H1 (cell line): ENCODE data around the gene PRODH2. TPM values are rescaled to one million over a fixed set of nuclear protein-coding genes. Genes with fewer than 3 reads are reported as not detected.

Experiments used
- CTCF ChIA-PET: fragments of 300-600 bp; sonication (Branson Sonifier 250); formaldehyde crosslinking; loops from one replicate; lab custom pipeline; 2021; ENCODE audit not compliant: partially characterized antibody; lab: Charles Lee
- POLR2A ChIA-PET: fragments of 300-600 bp; sonication (Branson Sonifier 250); formaldehyde crosslinking; loops from one replicate; lab custom pipeline; 2021; ENCODE audit warnings: inconsistent platforms; ENCODE audit not compliant: partially characterized antibody; lab: Charles Lee
- DNase-seq, 2 experiments: peaks; one replicate each; pipeline versions ENCODE4 v3.0.0 to v3.0.0-alpha.2; 2010 to 2022; ENCODE audit warnings: low spot score in 2 of 2, low read depth in 1 of 2, mixed read lengths in 1 of 2
- FAIRE-seq: peaks from 2 replicates; lab custom pipeline; 2011; peaks lifted over from hg19 to GRCh38; lab: Jason Lieb, UNC
- H2AFZ ChIP-seq: 2 replicates; pipeline ENCODE4 v1.8.1; 2012; ENCODE audit warnings: low read length, inconsistent platforms
- H2AK5ac ChIP-seq: 2 replicates; pipeline ENCODE4 v1.6.1; 2013; ENCODE audit warnings: low read depth, low read length
- H2BK120ac ChIP-seq: replicated peaks from 2 replicates; pipeline ENCODE3; 2013; ENCODE audit warnings: low read depth, low read length, inconsistent platforms
- H2BK12ac ChIP-seq: 2 replicates; pipeline ENCODE4 v1.6.1; 2013; ENCODE audit warnings: low read depth, low read length
- H2BK15ac ChIP-seq: 2 replicates; pipeline ENCODE4 v1.6.1; 2013; ENCODE audit warnings: low read length
- H2BK20ac ChIP-seq: 2 replicates; pipeline ENCODE4 v1.6.1; 2013; ENCODE audit warnings: low read length
- H2BK5ac ChIP-seq: 2 replicates; pipeline ENCODE4 v1.6.1; 2013; ENCODE audit warnings: low read depth, low read length
- H3K14ac ChIP-seq: 2 replicates; pipeline ENCODE4 v1.6.1; 2013; ENCODE audit warnings: inconsistent platforms; ENCODE audit not compliant: insufficient read length
- H3K18ac ChIP-seq: 2 replicates; pipeline ENCODE4 v1.6.1; 2013; ENCODE audit warnings: low read length; ENCODE audit errors: extremely low read depth
- H3K23ac ChIP-seq: 2 replicates; pipeline ENCODE4 v1.6.1; 2013; ENCODE audit warnings: inconsistent platforms; ENCODE audit not compliant: insufficient read length
- H3K23me2 ChIP-seq: 2 replicates; pipeline ENCODE4 v1.6.1; 2013; ENCODE audit warnings: low read depth, low read length
- H3K27ac ChIP-seq: 2 replicates; pipeline ENCODE4 v1.6.1; 2011; ENCODE audit warnings: low read depth, low read length, inconsistent platforms
- H3K27me3 ChIP-seq, 4 experiments: replicated peaks in 1 of 4; 1 replicate in 1 of 4; 2 replicates in 3 of 4; pipeline versions ENCODE4 v1.6.1 to v1.8.1; 2011 to 2013; ENCODE audit warnings: low read length in 3 of 4, mild to moderate bottlenecking in 3 of 4, inconsistent platforms in 2 of 4, mixed read lengths in 2 of 4, moderate library complexity in 1 of 4; ENCODE audit not compliant: control insufficient read depth in 3 of 4, insufficient read depth in 3 of 4; ENCODE audit errors: extremely low read depth in 1 of 4
- H3K36me3 ChIP-seq, 4 experiments: 2 replicates each; pipeline versions ENCODE4 v1.6.1 to v1.8.1; 2011 to 2013; ENCODE audit warnings: mild to moderate bottlenecking in 4 of 4, low read length in 3 of 4, moderate library complexity in 2 of 4, control low read depth in 1 of 4, inconsistent platforms in 1 of 4; ENCODE audit not compliant: insufficient read depth in 4 of 4, control insufficient read depth in 2 of 4
- H3K4ac ChIP-seq: replicated peaks from 2 replicates; pipeline ENCODE3; 2013; ENCODE audit warnings: low read length, low read depth, mixed read lengths, inconsistent platforms; ENCODE audit not compliant: insufficient read length
- H3K4me1 ChIP-seq, 4 experiments: replicated peaks in 1 of 4; 1 replicate in 1 of 4; 2 replicates in 3 of 4; pipeline versions ENCODE4 v1.6.1 to v1.8.1; 2011 to 2013; ENCODE audit warnings: low read length in 3 of 4, inconsistent platforms in 2 of 4, mixed read lengths in 1 of 4; ENCODE audit not compliant: insufficient read depth in 4 of 4, control insufficient read depth in 3 of 4
- H3K4me2 ChIP-seq, 2 experiments: 2 replicates each; pipeline versions ENCODE4 v1.6.1 to v1.8.1; 2011 to 2013; ENCODE audit warnings: low read depth in 2 of 2, low read length in 2 of 2, control low read depth in 1 of 2, inconsistent platforms in 1 of 2, mild to moderate bottlenecking in 1 of 2; ENCODE audit not compliant: insufficient read depth in 1 of 2
- H3K4me3 ChIP-seq, 4 experiments: fragments of 200-600, 300-600 bp in 1 of 4; sonication (generic), shearing (Covaris generic), sonication (Bioruptor Twin) in 1 of 4; 2 replicates each; pipeline versions ENCODE4 v1.5.1 to v1.8.1; 2011 to 2016; ENCODE audit warnings: low read length in 4 of 4, low read depth in 3 of 4, control low read depth in 2 of 4, inconsistent platforms in 2 of 4, mild to moderate bottlenecking in 2 of 4, mixed read lengths in 1 of 4, moderate library complexity in 1 of 4; ENCODE audit not compliant: insufficient read depth in 2 of 4; ENCODE audit errors: extremely low read depth in 1 of 4
- H3K56ac ChIP-seq: replicated peaks from 2 replicates; pipeline ENCODE3; 2013; ENCODE audit warnings: low read depth, mild to moderate bottlenecking, mixed read lengths, low read length, inconsistent platforms; ENCODE audit not compliant: insufficient read length
- H3K79me1 ChIP-seq: 2 replicates; pipeline ENCODE4 v1.6.1; 2013; ENCODE audit warnings: low read depth, low read length, control low read depth
- H3K79me2 ChIP-seq, 2 experiments: 2 replicates each; pipeline versions ENCODE4 v1.6.1 to v1.8.1; 2012 to 2013; ENCODE audit warnings: low read length in 2 of 2, mild to moderate bottlenecking in 2 of 2, inconsistent platforms in 1 of 2; ENCODE audit not compliant: insufficient read depth in 2 of 2, control insufficient read depth in 1 of 2
- H3K9ac ChIP-seq, 4 experiments: replicated peaks in 1 of 4; 1 replicate in 1 of 4; 2 replicates in 3 of 4; pipeline versions ENCODE4 v1.6.1 to v1.8.1; 2011 to 2013; ENCODE audit warnings: low read depth in 3 of 4, low read length in 3 of 4, control low read depth in 2 of 4, mild to moderate bottlenecking in 2 of 4, moderate library complexity in 2 of 4, inconsistent platforms in 1 of 4; ENCODE audit errors: extremely low read depth in 1 of 4
- H3K9me3 ChIP-seq, 2 experiments: 2 replicates each; pipeline versions ENCODE4 v1.6.1 to v1.8.1; 2012 to 2013; ENCODE audit warnings: mild to moderate bottlenecking in 2 of 2, moderate library complexity in 2 of 2, control low read depth in 1 of 2, inconsistent platforms in 1 of 2, low read depth in 1 of 2, low read length in 1 of 2, mixed read lengths in 1 of 2; ENCODE audit not compliant: insufficient read depth in 2 of 2
- H4K20me1 ChIP-seq, 2 experiments: replicated peaks in 1 of 2; 2 replicates each; pipeline versions ENCODE3 to v1.8.1; 2011 to 2013; ENCODE audit warnings: inconsistent platforms in 2 of 2, low read length in 2 of 2, mild to moderate bottlenecking in 1 of 2; ENCODE audit not compliant: insufficient read depth in 2 of 2, control insufficient read depth in 1 of 2
- H4K5ac ChIP-seq: 2 replicates; pipeline ENCODE4 v1.6.1; 2013; ENCODE audit warnings: low read length, low read depth, mixed read lengths, inconsistent platforms; ENCODE audit not compliant: insufficient read length
- H4K8ac ChIP-seq: 2 replicates; pipeline ENCODE4 v1.8.0; 2013; ENCODE audit warnings: mild to moderate bottlenecking, moderate library complexity, low read length, inconsistent platforms; ENCODE audit not compliant: insufficient read depth; ENCODE audit errors: extremely low read depth
- H4K91ac ChIP-seq: replicated peaks from 2 replicates; pipeline ENCODE3; 2013; ENCODE audit warnings: low read length, mixed read lengths, inconsistent platforms; ENCODE audit not compliant: insufficient read length
- BRCA1 ChIP-seq: IDR thresholded peaks from 2 replicates; pipeline ENCODE4 v1.6.1; 2012; ENCODE audit warnings: low read depth, low read length, improper control_type of control experiment
- CBX5 ChIP-seq: fragments of 300-800, 300-1000 bp; sonication (generic); IDR thresholded peaks from 2 replicates; pipeline ENCODE4 v1.7.1; 2016; ENCODE audit warnings: antibody characterized with exemption, low read length, low read depth
- CHD2 ChIP-seq: IDR thresholded peaks from 2 replicates; pipeline ENCODE4 v1.6.1; 2012; ENCODE audit warnings: low read length, improper control_type of control experiment
- EP300 ChIP-seq, 2 experiments: IDR thresholded peaks; 1 replicate in 1 of 2; 2 replicates in 1 of 2; pipeline ENCODE4 v1.6.1; 2011 to 2012; ENCODE audit warnings: low read depth in 2 of 2, low read length in 2 of 2, mild to moderate bottlenecking in 2 of 2, borderline replicate concordance in 1 of 2, inconsistent platforms in 1 of 2, moderate library complexity in 1 of 2
- RBBP5 ChIP-seq: IDR thresholded peaks from 2 replicates; pipeline ENCODE4 v1.7.1; 2012; ENCODE audit warnings: low read depth, mild to moderate bottlenecking, inconsistent platforms, low read length, moderate library complexity, borderline replicate concordance
- RNF2 ChIP-seq: fragments of 200-900, 300-1000 bp; sonication (generic); IDR thresholded peaks from 2 replicates; pipeline ENCODE4 v1.7.1; 2016; ENCODE audit warnings: borderline replicate concordance, low read depth, mild to moderate bottlenecking, antibody characterized with exemption, low read length; ENCODE audit not compliant: poor library complexity, severe bottlenecking; ENCODE audit errors: missing control alignments
- SAP30 ChIP-seq: fragments of 300-600 bp; sonication (generic); IDR thresholded peaks from 2 replicates; pipeline ENCODE4 v1.7.1; 2012; ENCODE audit warnings: low read length, moderate library complexity, mild to moderate bottlenecking, inconsistent platforms; ENCODE audit not compliant: insufficient read depth, insufficient replicate concordance
- SIN3A ChIP-seq, 2 experiments: IDR thresholded peaks in 1 of 2; conservative IDR thresholded peaks in 1 of 2; 2 replicates each; pipeline ENCODE4 v1.6.1; 2011 to 2012; ENCODE audit warnings: low read length in 2 of 2, improper control_type of control experiment in 1 of 2, low read depth in 1 of 2, mild to moderate bottlenecking in 1 of 2
- SIRT6 ChIP-seq: IDR thresholded peaks from one replicate; pipeline ENCODE4 v1.7.1; 2012; ENCODE audit warnings: low read length, inconsistent platforms
- SP4 ChIP-seq: IDR thresholded peaks from 2 replicates; pipeline ENCODE4 v1.6.1; 2012; ENCODE audit warnings: low read length, inconsistent platforms
- SRF ChIP-seq: IDR thresholded peaks from 2 replicates; pipeline ENCODE4 v1.6.1; 2011; ENCODE audit warnings: mild to moderate bottlenecking, low read depth, low read length, moderate library complexity
- WGBS, 2 experiments: shearing (Covaris generic) in 1 of 2; methylation state at CpG; one replicate each; pipeline versions ENCODE4 v1.1.6 to v1.1.7; 2013 to 2015; ENCODE audit warnings: low lambda C conversion rate in 2 of 2, mixed read lengths in 2 of 2, inconsistent platforms in 1 of 2, low coverage in 1 of 2, missing lambda C conversion rate in 1 of 2; ENCODE audit not compliant: insufficient replicate concordance in 2 of 2, insufficient coverage in 1 of 2, insufficient read length in 1 of 2; ENCODE audit errors: extremely low coverage in 1 of 2, missing lambda C conversion rate in 1 of 2; 5-methylcytosine and 5-hydroxymethylcytosine counted together
- polyA plus RNA-seq, 7 experiments: library from polyadenylated mRNA; depleted of rRNA in 3 of 7; stranded (reverse) in 5 of 7; unstranded in 2 of 7; fragments of >200 nt in 5 of 7; fragments of 200-250 nt in 2 of 7; gene quantifications; 1 replicate in 5 of 7; 2 replicates in 1 of 7; 4 replicates in 1 of 7; pipeline versions ENCODE4 v1.2.1 to v1.2.3, GENCODE V29; 2011 to 2013; ENCODE audit warnings: missing spikeins in 2 of 7, mixed read lengths in 2 of 7
- total RNA-seq: library from RNA; stranded (reverse); fragmentation: NEBNext Ultra II Directional; extraction: Animal tissue kit (Norgen Biotek cat#: 25700); gene quantifications from 2 replicates; pipeline ENCODE4 v1.2.1, GENCODE V29; 2021

Gene PRODH2
- total and polyA plus RNA-seq, 2 of the 8 experiments (the other 6 are each of a cell fraction or from before 2014, with no cell fraction given), result not detected

- Histone ChIP-seq H4K20me1 (peaks cover 4 to 5% of the 10 kb centered on the region in 2 experiments), H4K8ac (peak overlapping the region; percentile 58), H3K36me3 (peaks cover 0 to 6% (median 3%) of the 10 kb centered on the region in 4 experiments; a peak in 4 of 8 replicates), H2AFZ (no peak overlapping the region), H2AK5ac (no peak overlapping the region), H3K18ac (no peak overlapping the region), H2BK15ac (no peak overlapping the region), H3K27me3 (no peaks in the 10 kb centered on the region), H3K23ac (no peak overlapping the region), H3K4me2 (peak overlapping the region; percentile 13 to 57), H3K4me3 (peak overlapping the region in 1 of 4 experiments; percentile 42; a peak in 3 of 8 replicates), H4K5ac (peak overlapping the region; percentile 15), H2BK12ac (no peak overlapping the region), H3K9me3 (no peaks in the 10 kb centered on the region), H3K56ac (no peak overlapping the region), H3K4ac (no peak overlapping the region), H2BK20ac (no peak overlapping the region), H3K79me1 (no peaks in the 10 kb centered on the region; the same call in 1 of the 2 replicates), H3K27ac (no peak overlapping the region), H3K14ac (no peak overlapping the region), H2BK120ac (no peak overlapping the region), H3K79me2 (no peaks in the 10 kb centered on the region), H4K91ac (no peak overlapping the region), H2BK5ac (no peak overlapping the region), H3K9ac (no peak overlapping the region), H3K4me1 (peaks cover 0 to 13% (median 7%) of the 10 kb centered on the region in 4 experiments; a peak in 5 of 7 replicates), H3K23me2 (no peaks in the 10 kb centered on the region; the same call in 1 of the 2 replicates)
- DNase-seq, result peak in 1 of 2 experiments; percentile 89
- FAIRE-seq, result no peak
- ChIA-PET POLR2A (interaction anchor here (0.6 to 2.8 kb wide), 11 partner anchors 9 to 257 kb away, joined by 3 to 11 read pairs (median 4); partner anchors contain the start of genes HSPB6, IGFLR1, LIN37 and PROSER3), CTCF (interaction anchor here (0.9 to 2.5 kb wide), 6 partner anchors 9 to 73 kb away, joined by 3 to 9 read pairs (median 4); no protein-coding TSS in a partner anchor)
- 42% methylated on average over 21 of the region's 34 CpGs; no CpG with 5 or more reads in 1 of the 2 experiments for WGBS, 2 experiments
- TF ChIP-seq CHD2 (no peak), SRF (no peak), SP4 (no peak), SIRT6 (no peak), BRCA1 (no peak), EP300 (IDR thresholded peaks at IDR 0.05; ENCODE audit: borderline replicate concordance in 1 of 2, low read depth in 2 of 2, low read length in 2 of 2) (no peak), CBX5 (no peak), SAP30 (no peak), SIN3A (conservative IDR thresholded peaks at IDR 0.05 in 1 of 2, IDR thresholded peaks at IDR 0.05 in 1 of 2; ENCODE audit: low read depth in 1 of 2, low read length in 2 of 2) (peak in 1 of 2 experiments; percentile 72; a peak in 2 of 4 replicates), RBBP5 (no peak), RNF2 (no peak)
Measured at GRCh38 chr19:35767288-35768081, 45.2 kb downstream of the PRODH2 start.
